Measurements from ENCODE around the gene ACADSB.

The ACADSB gene

DNA sequence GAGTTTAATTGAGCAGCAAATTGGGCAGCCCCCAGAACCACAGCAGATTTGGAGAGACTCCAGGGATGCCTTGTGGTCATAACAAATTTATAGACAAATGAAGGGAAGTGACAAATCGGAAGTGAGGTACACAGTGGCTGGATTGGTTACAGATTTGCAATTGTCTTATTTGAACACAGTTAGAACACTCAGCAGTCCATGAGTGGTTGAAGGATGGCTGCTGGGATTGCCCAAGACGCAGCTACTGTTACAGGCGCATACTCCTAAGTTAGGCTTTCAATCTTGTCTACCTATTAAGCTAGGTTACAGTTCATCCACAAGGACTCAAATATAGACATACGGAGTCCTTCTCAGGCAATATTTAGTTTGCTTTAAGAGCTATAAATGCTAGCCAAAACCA is 7.4 kb downstream of the ACADSB start:
- Mint-ChIP-seq H3K27me3 (ENCODE audit: low read depth) (no peaks in the 10 kb centered on the region), H3K4me1 (ENCODE audit: low read depth) (no peaks in the 10 kb centered on the region), H3K27ac (no peak overlapping the region), H3K4me3 (no peak overlapping the region), H3K36me3 (ENCODE audit: low read depth) (peaks cover 10% of the 10 kb centered on the region), H3K9me3 (no peaks in the 10 kb centered on the region)

- H3K4me3 Mint-ChIP-seq = no peak overlapping the region
- H3K9me3 Mint-ChIP-seq = no peaks in the 10 kb centered on the region
- no peak overlapping the region for H3K27ac Mint-ChIP-seq
- no peaks in the 10 kb centered on the region for H3K27me3 Mint-ChIP-seq (ENCODE audit: low read depth)
- peaks cover 6% of the 10 kb centered on the region for H3K36me3 Mint-ChIP-seq (ENCODE audit: low read depth)
- no peaks in the 10 kb centered on the region for H3K4me1 Mint-ChIP-seq (ENCODE audit: low read depth)
Observed at GRCh38 chr10:123017421-123018165, 8.8 kb downstream of the ACADSB start.

DNA sequence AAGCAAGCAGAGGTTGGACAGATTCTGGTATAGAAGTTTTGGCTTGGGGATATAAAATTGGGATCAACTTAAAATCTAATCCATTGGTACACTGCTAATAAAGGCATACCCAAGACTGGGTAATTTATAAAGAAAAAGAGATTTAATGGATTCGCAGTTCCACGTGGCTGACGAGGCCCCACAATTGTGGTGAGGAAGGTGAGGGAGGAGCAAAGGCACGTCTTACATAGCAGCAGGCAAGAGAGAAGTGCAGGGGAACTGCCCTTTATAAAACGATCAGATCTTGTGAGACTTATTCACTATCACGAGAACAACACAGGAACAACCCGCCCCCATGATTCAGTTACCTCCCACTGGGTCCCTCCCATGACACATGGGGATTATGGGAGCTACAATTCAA is 9.7 kb downstream of the ACADSB start:
- H3K4me3 Mint-ChIP-seq = no peak overlapping the region
- peaks cover 3% of the 10 kb centered on the region for H3K36me3 Mint-ChIP-seq (ENCODE audit: low read depth)
- H3K27ac Mint-ChIP-seq = no peak overlapping the region
- no peaks in the 10 kb centered on the region for H3K9me3 Mint-ChIP-seq
- H3K4me1 Mint-ChIP-seq (ENCODE audit: low read depth) = no peaks in the 10 kb centered on the region
- H3K27me3 Mint-ChIP-seq (ENCODE audit: low read depth) = no peaks in the 10 kb centered on the region

- H3K27me3 Mint-ChIP-seq (ENCODE audit: low read depth) = no peaks in the 10 kb centered on the region
- no peak overlapping the region for H3K27ac Mint-ChIP-seq
- H3K4me3 Mint-ChIP-seq = no peak overlapping the region
- peaks cover 1% of the 10 kb centered on the region for H3K36me3 Mint-ChIP-seq (ENCODE audit: low read depth)
- no peaks in the 10 kb centered on the region for H3K9me3 Mint-ChIP-seq
- peaks cover 2% of the 10 kb centered on the region for H3K4me1 Mint-ChIP-seq (ENCODE audit: low read depth)
Observed at GRCh38 chr10:123019264-123019663, 10.5 kb downstream of the ACADSB start.

- peaks cover 8% of the 10 kb centered on the region for H3K4me1 Mint-ChIP-seq (ENCODE audit: low read depth)
- no peak overlapping the region for H3K4me3 Mint-ChIP-seq
- no peaks in the 10 kb centered on the region for H3K9me3 Mint-ChIP-seq
- H3K27me3 Mint-ChIP-seq (ENCODE audit: low read depth) = no peaks in the 10 kb centered on the region
- peaks cover 1% of the 10 kb centered on the region for H3K36me3 Mint-ChIP-seq (ENCODE audit: low read depth)
- no peak overlapping the region for H3K27ac Mint-ChIP-seq
Observed at GRCh38 chr10:123019941-123020703, 11.3 kb downstream of the ACADSB start.

- Mint-ChIP-seq H3K36me3 (ENCODE audit: low read depth) (no peaks in the 10 kb centered on the region), H3K9me3 (no peaks in the 10 kb centered on the region), H3K4me3 (no peak overlapping the region), H3K27ac (no peak overlapping the region), H3K4me1 (ENCODE audit: low read depth) (peaks cover 8% of the 10 kb centered on the region), H3K27me3 (ENCODE audit: low read depth) (no peaks in the 10 kb centered on the region)
Observed at GRCh38 chr10:123021517-123021916, 12.7 kb downstream of the ACADSB start.

DNA sequence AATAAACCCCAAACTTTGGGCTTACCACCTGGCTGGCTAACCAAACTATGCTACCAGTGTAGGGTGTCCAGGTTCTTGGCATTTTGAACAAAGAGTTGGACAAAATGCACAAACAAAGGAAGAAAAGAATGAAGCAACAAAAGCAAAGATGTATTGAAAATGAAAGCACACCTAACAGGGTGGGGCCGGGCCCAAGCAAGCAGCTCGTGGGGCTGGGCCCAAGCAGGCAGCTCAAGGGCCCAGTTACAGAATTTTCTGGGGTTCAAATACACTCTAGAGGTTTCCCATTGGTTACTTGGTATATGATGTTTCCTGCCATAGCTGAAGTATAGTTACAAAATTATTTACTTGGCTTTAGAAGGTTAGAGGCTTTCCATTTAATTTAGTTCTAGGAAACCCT is 15.7 kb downstream of the ACADSB start:
- peaks cover 2% of the 10 kb centered on the region for H3K36me3 Mint-ChIP-seq (ENCODE audit: low read depth)
- H3K4me3 Mint-ChIP-seq = no peak overlapping the region
- H3K4me1 Mint-ChIP-seq (ENCODE audit: low read depth) = peaks cover 8% of the 10 kb centered on the region
- no peak overlapping the region for H3K27ac Mint-ChIP-seq
- no peaks in the 10 kb centered on the region for H3K27me3 Mint-ChIP-seq (ENCODE audit: low read depth)
- no peaks in the 10 kb centered on the region for H3K9me3 Mint-ChIP-seq

DNA sequence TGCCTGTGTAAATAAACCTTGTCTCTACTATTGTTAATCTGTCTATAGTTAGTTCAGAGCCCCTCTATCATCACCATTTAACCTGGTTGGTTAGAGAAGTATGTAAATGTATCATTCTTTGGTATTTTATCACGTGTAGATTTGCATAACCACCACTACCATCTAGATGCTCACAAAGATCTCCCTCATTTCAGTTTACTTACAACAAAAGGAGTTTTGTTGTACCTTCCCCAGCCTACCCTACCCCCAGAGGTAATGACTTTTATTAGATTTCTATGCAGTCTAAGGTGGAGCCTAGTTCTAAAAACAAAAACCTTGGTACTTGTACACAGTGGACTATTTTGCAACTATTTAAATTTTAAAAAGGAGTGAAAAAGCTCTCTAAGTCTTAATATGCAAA is 17.5 kb downstream of the ACADSB start:
- no peak overlapping the region for H3K4me3 Mint-ChIP-seq
- H3K9me3 Mint-ChIP-seq = no peaks in the 10 kb centered on the region
- H3K27ac Mint-ChIP-seq = no peak overlapping the region
- peaks cover 8% of the 10 kb centered on the region for H3K4me1 Mint-ChIP-seq (ENCODE audit: low read depth)
- H3K27me3 Mint-ChIP-seq (ENCODE audit: low read depth) = no peaks in the 10 kb centered on the region
- peaks cover 2% of the 10 kb centered on the region for H3K36me3 Mint-ChIP-seq (ENCODE audit: low read depth)

- H3K4me3 Mint-ChIP-seq = no peak overlapping the region
- peaks cover 2% of the 10 kb centered on the region for H3K36me3 Mint-ChIP-seq (ENCODE audit: low read depth)
- H3K27me3 Mint-ChIP-seq (ENCODE audit: low read depth) = no peaks in the 10 kb centered on the region
- H3K27ac Mint-ChIP-seq = no peak overlapping the region
- H3K9me3 Mint-ChIP-seq = no peaks in the 10 kb centered on the region
- H3K4me1 Mint-ChIP-seq (ENCODE audit: low read depth) = peaks cover 8% of the 10 kb centered on the region
Observed at GRCh38 chr10:123027861-123028260, 19.1 kb downstream of the ACADSB start.

DNA sequence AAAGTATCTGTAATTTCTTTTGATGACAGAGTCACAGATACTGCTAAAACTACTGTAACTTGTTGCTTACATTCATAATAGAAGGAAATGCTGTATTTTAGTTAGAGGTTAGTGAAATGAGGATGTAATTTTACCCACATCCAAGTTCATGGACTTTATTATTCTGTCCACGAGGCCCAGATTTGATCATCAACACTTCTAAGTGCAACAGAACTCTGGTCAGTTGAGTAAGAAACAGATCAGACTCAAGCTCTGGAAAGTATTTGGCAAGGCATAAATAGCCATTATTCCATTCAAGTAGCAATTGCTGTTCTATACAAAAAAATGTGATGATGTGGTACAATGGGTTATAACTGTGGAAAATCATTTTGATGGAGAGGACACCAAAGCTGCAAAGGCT is 22.3 kb downstream of the ACADSB start:
- H3K27ac Mint-ChIP-seq = no peak overlapping the region
- H3K4me1 Mint-ChIP-seq (ENCODE audit: low read depth) = no peaks in the 10 kb centered on the region
- no peak overlapping the region for H3K4me3 Mint-ChIP-seq
- H3K36me3 Mint-ChIP-seq (ENCODE audit: low read depth) = peaks cover 5% of the 10 kb centered on the region
- no peaks in the 10 kb centered on the region for H3K27me3 Mint-ChIP-seq (ENCODE audit: low read depth)
- no peaks in the 10 kb centered on the region for H3K9me3 Mint-ChIP-seq

- H3K9me3 Mint-ChIP-seq = no peaks in the 10 kb centered on the region
- H3K36me3 Mint-ChIP-seq (ENCODE audit: low read depth) = peaks cover 7% of the 10 kb centered on the region
- H3K27ac Mint-ChIP-seq = no peak overlapping the region
Observed at GRCh38 chr10:123034332-123034731, 25.5 kb downstream of the ACADSB start.

DNA sequence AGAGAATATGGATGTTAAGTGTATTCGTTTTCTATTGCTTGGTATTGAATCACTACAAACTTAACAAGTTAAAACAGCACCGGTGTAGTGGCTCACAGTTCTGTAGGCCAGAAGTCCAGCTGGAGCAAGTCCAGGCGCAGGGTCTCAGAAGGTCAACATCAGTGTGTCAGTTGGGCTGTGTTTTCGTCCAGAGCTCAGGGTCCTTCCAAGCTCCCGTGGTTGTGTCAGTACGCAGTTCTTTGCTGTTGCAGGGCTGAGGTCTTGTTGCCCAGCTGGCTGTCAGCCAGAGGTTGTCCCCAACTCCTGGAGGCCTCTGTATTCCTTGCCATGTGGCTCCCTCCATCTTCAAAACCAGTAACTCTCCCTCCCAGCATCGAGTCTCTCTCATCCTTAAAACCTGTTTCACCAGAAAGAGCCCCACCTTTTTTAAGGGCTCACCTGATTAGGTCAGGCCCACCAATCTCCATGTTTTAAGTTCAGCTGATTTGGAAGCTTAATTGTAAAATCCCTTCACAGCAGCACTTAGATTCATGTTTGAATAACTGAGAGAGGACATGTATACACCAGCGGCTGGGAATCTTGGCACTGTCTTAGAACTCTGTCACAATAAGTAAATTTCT is 26.8 kb downstream of the ACADSB start:
- Mint-ChIP-seq H3K27me3 (ENCODE audit: low read depth) (no peaks in the 10 kb centered on the region), H3K9me3 (no peaks in the 10 kb centered on the region), H3K4me1 (ENCODE audit: low read depth) (peaks cover 4% of the 10 kb centered on the region), H3K4me3 (no peak overlapping the region), H3K36me3 (ENCODE audit: low read depth) (peaks cover 6% of the 10 kb centered on the region), H3K27ac (no peak overlapping the region)

More at GRCh38 chr10:123034332-123034731, 25.5 kb downstream of the ACADSB start:
- Mint-ChIP-seq H3K4me1 (ENCODE audit: low read depth) (peaks cover 3% of the 10 kb centered on the region), H3K4me3 (no peak overlapping the region), H3K27me3 (ENCODE audit: low read depth) (no peaks in the 10 kb centered on the region)

DNA sequence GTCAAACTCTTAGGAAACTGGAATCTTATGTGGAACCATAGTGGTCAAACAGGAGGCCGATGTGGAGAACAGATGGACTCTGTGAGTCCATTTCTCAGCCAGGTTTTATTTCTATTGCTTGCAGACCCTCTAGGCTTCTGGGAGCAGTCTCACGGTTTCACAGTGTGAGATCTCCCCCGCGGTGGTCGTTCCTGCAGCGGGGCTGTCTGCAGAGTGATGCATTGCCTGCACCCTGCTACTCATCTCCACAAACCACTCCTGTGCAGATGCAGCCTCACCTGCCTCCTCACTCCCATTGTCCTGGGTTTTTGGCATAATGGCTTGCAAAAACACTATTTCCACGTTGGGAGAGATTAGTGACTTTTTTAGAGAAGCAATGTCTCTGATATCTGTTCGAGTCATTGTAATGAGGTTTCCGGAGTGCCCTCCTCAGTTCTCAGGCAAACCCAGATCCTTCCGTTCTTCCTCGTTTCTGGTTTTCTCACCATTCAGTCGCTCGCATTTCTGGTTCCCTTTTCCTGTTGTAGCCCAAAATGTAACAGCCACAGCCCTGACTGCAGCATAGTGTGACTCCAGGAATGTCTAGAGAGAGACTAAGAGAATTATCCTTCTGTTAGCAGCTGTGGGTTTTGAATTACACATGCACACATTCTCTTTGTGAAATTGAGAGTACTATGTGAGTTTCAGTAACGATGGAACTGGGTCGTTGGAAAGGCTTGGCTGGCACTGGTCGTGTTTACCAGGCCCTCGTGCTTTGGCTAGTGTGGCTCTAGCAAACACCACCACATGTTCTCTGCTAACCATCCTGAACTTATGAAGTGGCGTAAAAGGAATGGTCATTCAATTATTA is 30.2 kb downstream of the ACADSB start:
- no peaks in the 10 kb centered on the region for H3K9me3 Mint-ChIP-seq
- no peak overlapping the region for H3K4me3 Mint-ChIP-seq
- no peak overlapping the region for H3K27ac Mint-ChIP-seq
- H3K4me1 Mint-ChIP-seq (ENCODE audit: low read depth) = peaks cover 8% of the 10 kb centered on the region
- no peaks in the 10 kb centered on the region for H3K27me3 Mint-ChIP-seq (ENCODE audit: low read depth)
- H3K36me3 Mint-ChIP-seq (ENCODE audit: low read depth) = peaks cover 6% of the 10 kb centered on the region

DNA sequence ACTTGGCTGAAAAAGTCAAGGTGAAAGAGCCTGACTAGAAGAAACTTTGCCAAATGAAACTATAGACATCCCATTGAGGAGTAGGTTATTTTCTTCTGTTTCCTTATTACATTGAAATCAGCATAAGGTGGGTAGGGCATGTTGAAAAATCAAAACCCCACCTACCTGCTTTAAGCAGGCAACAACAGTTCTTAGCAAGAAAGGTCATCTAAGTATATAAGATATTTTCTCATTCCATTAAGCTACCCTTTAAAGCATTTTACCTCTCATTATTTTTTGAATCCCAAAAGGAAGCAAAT is 30.8 kb downstream of the ACADSB start:
- Mint-ChIP-seq H3K36me3 (ENCODE audit: low read depth) (peaks cover 6% of the 10 kb centered on the region), H3K9me3 (no peaks in the 10 kb centered on the region), H3K27ac (no peak overlapping the region), H3K27me3 (ENCODE audit: low read depth) (no peaks in the 10 kb centered on the region), H3K4me3 (no peak overlapping the region), H3K4me1 (ENCODE audit: low read depth) (peaks cover 8% of the 10 kb centered on the region)

Measured in T-helper 1 cell treated with Interleukin-12 subunit alpha and Interleukin-12 subunit beta and Interleukin-4 antibody, amounts not matched to agents 30 μg/mL and 1 μg/mL, for 36 hours (primary cell).